Right lobe of liver (tissue), 4 donors: Measurements from ENCODE around the gene RGL1.

Source experiments
- POLR2A ChIP-seq: fragments of 450-650 bp; IDR thresholded peaks from one replicate; pipeline ENCODE4 v1.6.1; 2017; ENCODE audit warnings: antibody characterized with exemption, mild to moderate bottlenecking
- TF ChIP-seq, protein P1 (sequence below), 4 donors: fragments of 200-600 bp in 3 of 4; fragments of 450-650 bp in 1 of 4; IDR thresholded peaks; one replicate each; pipeline versions ENCODE4 v1.5.1 to v1.8.0; 2016 to 2022; ENCODE audit warnings: antibody characterized with exemption in 4 of 4, mild to moderate bottlenecking in 2 of 4
- donor health status: DM: no; HTN: no; CAD: no.
- donor health status: DM: no; HTN: no; CAD: no.
- donor health status: DM: no; HTN: yes; CAD: no.

DNA sequence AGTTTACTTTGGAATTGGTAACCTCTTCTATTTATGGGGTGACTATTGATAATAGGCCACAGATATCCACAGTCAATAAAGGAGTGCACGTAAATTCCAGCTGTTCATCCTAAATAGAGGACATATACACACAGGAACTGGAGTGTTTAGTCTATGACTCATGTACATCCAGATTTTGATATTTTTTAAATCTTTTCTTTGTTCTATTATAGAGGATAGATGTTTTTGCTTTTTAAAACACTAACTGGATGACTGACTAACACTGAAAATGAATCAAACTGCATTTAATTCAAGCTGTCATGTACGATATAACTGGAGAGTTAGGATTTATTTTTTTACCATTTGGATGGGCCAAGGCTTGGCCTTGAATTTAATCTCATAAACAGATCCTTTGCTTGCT, 45.9 kb downstream of the RGL1 start:
- TF ChIP-seq, protein P1, sequence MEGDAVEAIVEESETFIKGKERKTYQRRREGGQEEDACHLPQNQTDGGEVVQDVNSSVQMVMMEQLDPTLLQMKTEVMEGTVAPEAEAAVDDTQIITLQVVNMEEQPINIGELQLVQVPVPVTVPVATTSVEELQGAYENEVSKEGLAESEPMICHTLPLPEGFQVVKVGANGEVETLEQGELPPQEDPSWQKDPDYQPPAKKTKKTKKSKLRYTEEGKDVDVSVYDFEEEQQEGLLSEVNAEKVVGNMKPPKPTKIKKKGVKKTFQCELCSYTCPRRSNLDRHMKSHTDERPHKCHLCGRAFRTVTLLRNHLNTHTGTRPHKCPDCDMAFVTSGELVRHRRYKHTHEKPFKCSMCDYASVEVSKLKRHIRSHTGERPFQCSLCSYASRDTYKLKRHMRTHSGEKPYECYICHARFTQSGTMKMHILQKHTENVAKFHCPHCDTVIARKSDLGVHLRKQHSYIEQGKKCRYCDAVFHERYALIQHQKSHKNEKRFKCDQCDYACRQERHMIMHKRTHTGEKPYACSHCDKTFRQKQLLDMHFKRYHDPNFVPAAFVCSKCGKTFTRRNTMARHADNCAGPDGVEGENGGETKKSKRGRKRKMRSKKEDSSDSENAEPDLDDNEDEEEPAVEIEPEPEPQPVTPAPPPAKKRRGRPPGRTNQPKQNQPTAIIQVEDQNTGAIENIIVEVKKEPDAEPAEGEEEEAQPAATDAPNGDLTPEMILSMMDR (IDR thresholded peaks at IDR 0.05): no peak
- TF ChIP-seq POLR2A: no peak
